Measurements from ENCODE around the gene SEC31A. TPM values are rescaled to one million over a fixed set of nuclear protein-coding genes. Genes with fewer than 3 reads are reported as not detected.

Gene SEC31A, protein sequence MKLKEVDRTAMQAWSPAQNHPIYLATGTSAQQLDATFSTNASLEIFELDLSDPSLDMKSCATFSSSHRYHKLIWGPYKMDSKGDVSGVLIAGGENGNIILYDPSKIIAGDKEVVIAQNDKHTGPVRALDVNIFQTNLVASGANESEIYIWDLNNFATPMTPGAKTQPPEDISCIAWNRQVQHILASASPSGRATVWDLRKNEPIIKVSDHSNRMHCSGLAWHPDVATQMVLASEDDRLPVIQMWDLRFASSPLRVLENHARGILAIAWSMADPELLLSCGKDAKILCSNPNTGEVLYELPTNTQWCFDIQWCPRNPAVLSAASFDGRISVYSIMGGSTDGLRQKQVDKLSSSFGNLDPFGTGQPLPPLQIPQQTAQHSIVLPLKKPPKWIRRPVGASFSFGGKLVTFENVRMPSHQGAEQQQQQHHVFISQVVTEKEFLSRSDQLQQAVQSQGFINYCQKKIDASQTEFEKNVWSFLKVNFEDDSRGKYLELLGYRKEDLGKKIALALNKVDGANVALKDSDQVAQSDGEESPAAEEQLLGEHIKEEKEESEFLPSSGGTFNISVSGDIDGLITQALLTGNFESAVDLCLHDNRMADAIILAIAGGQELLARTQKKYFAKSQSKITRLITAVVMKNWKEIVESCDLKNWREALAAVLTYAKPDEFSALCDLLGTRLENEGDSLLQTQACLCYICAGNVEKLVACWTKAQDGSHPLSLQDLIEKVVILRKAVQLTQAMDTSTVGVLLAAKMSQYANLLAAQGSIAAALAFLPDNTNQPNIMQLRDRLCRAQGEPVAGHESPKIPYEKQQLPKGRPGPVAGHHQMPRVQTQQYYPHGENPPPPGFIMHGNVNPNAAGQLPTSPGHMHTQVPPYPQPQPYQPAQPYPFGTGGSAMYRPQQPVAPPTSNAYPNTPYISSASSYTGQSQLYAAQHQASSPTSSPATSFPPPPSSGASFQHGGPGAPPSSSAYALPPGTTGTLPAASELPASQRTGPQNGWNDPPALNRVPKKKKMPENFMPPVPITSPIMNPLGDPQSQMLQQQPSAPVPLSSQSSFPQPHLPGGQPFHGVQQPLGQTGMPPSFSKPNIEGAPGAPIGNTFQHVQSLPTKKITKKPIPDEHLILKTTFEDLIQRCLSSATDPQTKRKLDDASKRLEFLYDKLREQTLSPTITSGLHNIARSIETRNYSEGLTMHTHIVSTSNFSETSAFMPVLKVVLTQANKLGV
- 492 and 506 TPM in 2 replicates for total RNA-seq

DNA sequence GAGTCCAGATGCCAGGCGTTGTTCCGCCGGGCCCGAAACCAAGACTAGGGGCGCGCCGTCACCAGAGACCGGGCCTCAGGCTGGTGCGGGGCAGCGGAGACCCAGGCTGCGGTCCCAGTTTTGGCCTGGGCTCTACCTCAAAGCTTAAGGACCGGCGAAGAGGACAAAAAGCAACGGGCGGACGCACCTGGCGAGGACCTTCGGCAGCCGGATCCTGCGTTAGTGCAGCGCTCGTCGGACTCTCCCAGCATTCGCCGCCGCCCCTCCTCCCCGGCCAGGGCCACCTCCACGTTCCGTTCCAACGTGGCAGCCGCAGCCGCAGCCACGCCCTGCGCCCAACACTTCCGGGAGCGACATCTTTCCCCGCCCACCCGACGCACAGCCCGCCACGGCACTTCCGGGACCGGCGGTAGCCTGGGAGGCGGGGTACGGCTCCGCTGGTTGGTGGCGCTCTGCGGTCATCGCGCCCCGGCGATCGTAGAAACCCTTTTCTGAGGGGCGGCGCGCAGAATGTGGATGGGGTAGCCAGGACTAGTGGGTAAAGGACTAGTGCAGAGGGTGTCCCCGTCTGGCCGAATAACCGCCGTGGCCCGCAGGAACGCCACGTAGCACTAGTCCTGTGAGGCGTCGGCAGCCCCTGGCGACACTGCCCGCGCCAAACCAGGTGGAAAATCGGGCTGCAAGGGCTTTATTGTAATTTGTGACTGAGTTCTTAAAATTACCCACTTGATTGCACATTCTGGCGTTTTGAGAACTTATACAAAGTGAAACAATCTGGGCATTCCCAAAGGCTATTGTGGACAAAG lies at the start of gene SEC31A:
TSS of gene SEC31A (minus strand) at position 253 of the 806 bp plus-strand sequence. CDS start 9,217 bp downstream, outside the sequence.

GRCh38 chr4:82900411-82901182 lies 9.6 kb upstream of the SEC31A start, which contains the start of gene THAP9:
TSS of gene THAP9 (plus strand) at chr4:82900735. CDS start at chr4:82900803, 68 bp downstream.

DNA sequence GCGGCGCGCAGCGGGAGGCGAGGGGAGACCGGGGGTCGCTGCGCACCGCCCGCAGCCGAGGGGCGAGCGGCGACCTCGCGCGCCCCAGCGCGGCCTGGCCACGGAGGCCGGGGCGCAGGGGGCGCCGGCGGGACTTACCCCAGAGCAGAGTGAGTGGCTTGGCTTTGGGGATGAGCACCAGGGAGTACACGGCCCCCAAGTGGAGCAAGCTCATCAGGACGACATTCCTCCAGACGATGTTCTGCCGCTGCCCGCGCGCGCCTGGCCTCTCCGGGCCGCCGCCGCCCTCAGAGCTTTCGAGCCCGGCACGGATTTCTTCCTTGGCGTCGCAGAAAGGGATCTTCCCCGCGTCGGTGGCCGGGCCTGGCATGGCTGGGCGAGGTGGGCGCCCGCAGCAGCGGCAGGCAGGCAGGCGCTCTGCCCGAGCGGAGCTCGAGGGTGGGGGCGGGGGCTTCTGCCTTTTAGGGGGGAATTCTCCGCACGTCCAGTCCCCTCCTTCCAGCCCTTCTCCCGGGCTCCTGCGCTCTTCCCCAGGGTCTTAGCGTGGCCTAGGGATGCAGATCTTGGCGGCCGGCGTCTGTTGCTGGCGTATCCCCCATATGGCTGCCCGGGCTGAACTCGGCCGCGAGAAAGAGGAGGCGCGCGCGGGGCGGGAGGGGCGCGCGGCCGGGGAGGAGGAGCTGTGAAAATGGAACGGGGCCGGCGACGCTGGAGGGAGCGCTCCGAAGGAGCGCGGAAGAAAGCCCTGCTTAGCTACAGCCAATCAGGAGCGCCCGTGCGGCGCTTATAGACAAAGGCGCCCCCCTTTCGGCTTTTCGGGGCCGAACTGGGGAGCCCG lies 92.6 kb downstream of the SEC31A start, which contains the start of gene SCD5:
TSS of gene SCD5 (minus strand) at position 629 of the 838 bp plus-strand sequence. CDS start at position 370, 259 bp downstream.

Other genes with a start within 250 kb of the SEC31A start
- 5.1 and 12.4 TPM in 2 replicates for gene SCD5, start 92.4 kb downstream of the SEC31A start, total RNA-seq
- 6.3 and 7.4 TPM in 2 replicates for gene THAP9, start 9.6 kb upstream of the SEC31A start, total RNA-seq
- 23.9 and 27.3 TPM in 2 replicates for gene LIN54, start 119.7 kb upstream of the SEC31A start, total RNA-seq
- gene COPS4, start 144.0 kb upstream of the SEC31A start, total RNA-seq = 91.3 and 122 TPM in 2 replicates
- gene PLAC8, start 223.6 kb upstream of the SEC31A start, total RNA-seq = 0.76 and 1.7 TPM in 2 replicates